K562 (cell line): ENCODE measurements around the gene PSMD4. TPM values are rescaled to one million over a fixed set of nuclear protein-coding genes. Genes with fewer than 3 reads are reported as not detected.

Experiments
- ATAC-seq: fragments of 200-7000 bp; cut with Tn5 transposase; 3 replicates; pipeline ENCODE4 v1.9.1; 2020; ENCODE audit warnings: moderate library complexity
- BruUV-seq: library from RNA; stranded (reverse); fragments of 400-500 nt; replicated peaks from 2 replicates; lab custom pipeline; 2021; lab: Mats Ljungman, UMichigan
- CTCF ChIA-PET: fragments of 300-600 bp; formaldehyde crosslinking; extraction: SDS; loops from one replicate; lab custom pipeline; 2021; ENCODE audit warnings: low intra/inter-chr PET ratio; lab: Yijun Ruan, JAX
- POLR2A ChIA-PET: fragments of 300-600, 350-650 bp; sonication (Branson Sonifier 250); formaldehyde crosslinking; extraction: SDS; loops from one replicate; lab custom pipeline; 2021; ENCODE audit warnings: antibody characterized with exemption, inconsistent platforms; lab: Yijun Ruan, JAX
- DNase-seq, 4 experiments: peaks; one replicate each; pipeline versions ENCODE4 v3.0.0 to v3.0.0-alpha.2; 2011 to 2018; ENCODE audit warnings: low spot score in 3 of 4, mixed read lengths in 3 of 4; ENCODE audit errors: extremely low read depth in 1 of 4
- FAIRE-seq: peaks from 2 replicates; lab custom pipeline; 2011; peaks lifted over from hg19 to GRCh38; lab: Jason Lieb, UNC
- H2AFZ ChIP-seq: 2 replicates; pipeline ENCODE4 v1.6.0; 2011; ENCODE audit warnings: low read depth, low read length, control low read depth, inconsistent platforms
- H3K27ac ChIP-seq: fragments of 200-600 bp; 3 replicates; pipeline ENCODE4 v1.8.0; 2011; ENCODE audit warnings: low read depth, mild to moderate bottlenecking, control low read depth, inconsistent platforms, low read length, moderate library complexity, mixed read lengths; ENCODE audit errors: extremely low read depth
- H3K27me3 ChIP-seq, 2 experiments: fragments of 300-600 bp in 1 of 2; 2 replicates in 1 of 2; 3 replicates in 1 of 2; pipeline versions ENCODE4 v1.6.0 to v1.8.0; 2011; ENCODE audit warnings: inconsistent platforms in 2 of 2, low read length in 2 of 2, mild to moderate bottlenecking in 1 of 2, mixed read lengths in 1 of 2, moderate library complexity in 1 of 2; ENCODE audit not compliant: control insufficient read depth in 2 of 2, insufficient read depth in 2 of 2
- H3K36me3 ChIP-seq: fragments of 300-600 bp; 3 replicates; pipeline ENCODE4 v1.8.0; 2011; ENCODE audit warnings: mild to moderate bottlenecking, low read length, inconsistent platforms; ENCODE audit not compliant: control insufficient read depth, insufficient read depth
- H3K4me1 ChIP-seq, 2 experiments: fragments of 200-600 bp in 1 of 2; replicated peaks in 1 of 2; 2 replicates in 1 of 2; 3 replicates in 1 of 2; pipeline versions ENCODE4 v1.5.1 to v1.8.0; 2011; ENCODE audit warnings: inconsistent platforms in 2 of 2, low read length in 2 of 2, mild to moderate bottlenecking in 1 of 2, mixed read lengths in 1 of 2, moderate library complexity in 1 of 2; ENCODE audit not compliant: control insufficient read depth in 2 of 2, insufficient read depth in 2 of 2
- H3K4me2 ChIP-seq: 2 replicates; pipeline ENCODE4 v1.6.1; 2011; ENCODE audit warnings: low read length, control low read depth, inconsistent platforms, mixed read lengths; ENCODE audit not compliant: insufficient read depth
- H3K4me3 ChIP-seq: fragments of 200-600 bp; sonication (generic), shearing (Covaris generic); 2 replicates; pipeline ENCODE4 v1.5.1; 2016; ENCODE audit warnings: control low read depth, inconsistent platforms
- H3K79me2 ChIP-seq: fragments of 200-600 bp; 3 replicates; pipeline ENCODE4 v1.8.0; 2011; ENCODE audit warnings: low read length, inconsistent platforms; ENCODE audit not compliant: control insufficient read depth, insufficient read depth
- H3K9ac ChIP-seq, 2 experiments: 2 replicates each; pipeline versions ENCODE4 v1.6.0 to v1.6.1; 2011; ENCODE audit warnings: low read depth in 2 of 2, low read length in 2 of 2, control low read depth in 1 of 2, inconsistent platforms in 1 of 2, mild to moderate bottlenecking in 1 of 2, mixed read lengths in 1 of 2; ENCODE audit not compliant: insufficient read depth in 1 of 2
- H3K9me1 ChIP-seq: one replicate; pipeline ENCODE4 v1.6.0; 2011; ENCODE audit warnings: inconsistent platforms, mild to moderate bottlenecking, low read length, moderate library complexity; ENCODE audit not compliant: control insufficient read depth, insufficient read depth
- H3K9me3 ChIP-seq: replicated peaks from 2 replicates; pipeline ENCODE4 v1.5.1; 2011; ENCODE audit warnings: low read depth, low read length, inconsistent platforms; ENCODE audit not compliant: control insufficient read depth, insufficient read depth
- H4K20me1 ChIP-seq: replicated peaks from 2 replicates; pipeline ENCODE4 v1.6.1; 2011; ENCODE audit warnings: low read length, inconsistent platforms, mixed read lengths; ENCODE audit not compliant: control insufficient read depth, insufficient read depth
- CBFB ChIP-seq: sonication (generic); formaldehyde crosslinking; IDR thresholded peaks from 2 replicates; pipeline ENCODE4 v1.4.0; 2020; ENCODE audit warnings: mild to moderate bottlenecking, missing genetic modification reagents
- CBX8 ChIP-seq: fragments of 200-600 bp; sonication (generic); IDR thresholded peaks from 2 replicates; pipeline ENCODE4 v1.6.1; 2012; ENCODE audit warnings: borderline replicate concordance, mixed run types, low read depth, mild to moderate bottlenecking, moderate library complexity, mixed read lengths, low read length, control low read depth, inconsistent platforms; ENCODE audit not compliant: poor library complexity, severe bottlenecking; ENCODE audit errors: extremely low read depth
- CEBPB ChIP-seq: fragments of 450-650 bp; IDR thresholded peaks from 2 replicates; pipeline ENCODE4 v1.6.1; 2016; ENCODE audit warnings: missing genetic modification characterization, missing compliant biosample characterization
- CEBPG ChIP-seq, 3 experiments: fragments of 200-800 bp in 1 of 3; sonication (Bioruptor generic) in 1 of 3; sonication (generic) in 1 of 3; formaldehyde crosslinking in 1 of 3; IDR thresholded peaks in 2 of 3; conservative IDR thresholded peaks in 1 of 3; 2 replicates each; pipeline versions ENCODE4 v1.6.1 to v1.8.0; 2016 to 2022; ENCODE audit warnings: missing compliant biosample characterization in 2 of 3, missing genetic modification characterization in 2 of 3, mild to moderate bottlenecking in 1 of 3, missing genetic modification reagents in 1 of 3
- PTTG1 ChIP-seq: fragments of 450-650 bp; IDR thresholded peaks from 2 replicates; pipeline ENCODE4 v1.6.1; 2016; ENCODE audit warnings: low read depth, mild to moderate bottlenecking, missing genetic modification characterization, missing compliant biosample characterization
- SRSF1 ChIP-seq: fragments of 200-400 bp; formaldehyde crosslinking; IDR thresholded peaks from 2 replicates; pipeline ENCODE4 v1.6.1; 2017; ENCODE audit warnings: mild to moderate bottlenecking, low read depth, low read length, moderate library complexity
- TAF15 ChIP-seq: fragments of 200-400 bp; formaldehyde crosslinking; IDR thresholded peaks from 2 replicates; pipeline ENCODE4 v1.6.1; 2017; ENCODE audit warnings: mild to moderate bottlenecking, low read depth, low read length, moderate library complexity
- ZKSCAN1 ChIP-seq: fragments of 150-350 bp; IDR thresholded peaks from 2 replicates; pipeline ENCODE4 v1.6.1; 2016; ENCODE audit warnings: low read depth, low read length
- ZNF561 ChIP-seq: fragments of 450-650 bp; formaldehyde crosslinking; conservative IDR thresholded peaks from 2 replicates; pipeline ENCODE4 v1.4.0; 2020; ENCODE audit warnings: mild to moderate bottlenecking, moderate library complexity
- WGBS: fragments of 100-300 bp; shearing (Covaris generic); methylation state at CpG from one replicate; pipeline ENCODE4 v1.1.6; 2016; ENCODE audit warnings: low coverage, mixed read lengths; ENCODE audit not compliant: insufficient coverage; ENCODE audit errors: missing lambda C conversion rate; 5-methylcytosine and 5-hydroxymethylcytosine counted together
- in situ Hi-C: fragments of 300-500 bp; cut with MboI; formaldehyde crosslinking; loops from 4 replicates; pipeline ENCODE4 v1.15.0; 2018; ENCODE audit warnings: inconsistent platforms, mixed read lengths
- intact Hi-C: fragments of 100-400 bp; cut with micrococcal nuclease; formaldehyde crosslinking; loops from 2 replicates; pipeline ENCODE4 v1.14.2; 2022
- polyA plus RNA-seq, 8 experiments: library from polyadenylated mRNA; depleted of rRNA in 4 of 8; stranded (reverse) in 5 of 8; unstranded in 3 of 8; fragments of >200 nt; fragmentation: Nextera tagmentation in 2 of 8; fragmentation: Illumina TruSeq in 1 of 8; extraction: Ambion mirVana in 2 of 8; extraction: Trizol in 1 of 8; gene quantifications; 2 replicates each; pipeline versions ENCODE4 v1.2.1 to v1.2.3, GENCODE V29; 2011 to 2014; ENCODE audit warnings: inconsistent platforms in 1 of 8, missing spikeins in 1 of 8
- total RNA-seq, 7 experiments: library from RNA; depleted of rRNA in 6 of 7; stranded (reverse); fragments of >200 nt in 6 of 7; fragmentation: Illumina TruSeq in 2 of 7; extraction: Trizol in 2 of 7; gene quantifications; 2 replicates each; pipeline versions ENCODE4 v1.2.1 to v1.2.3, GENCODE V29; 2011 to 2021; ENCODE audit warnings: low replicate concordance in 1 of 7
- TF ChIP-seq, protein P1 (sequence below): fragments of 450-650 bp; IDR thresholded peaks from 2 replicates; pipeline ENCODE4 v1.6.1; 2018; ENCODE audit warnings: mild to moderate bottlenecking, low read depth; ENCODE audit not compliant: partially characterized antibody
- TF ChIP-seq, protein P2 (sequence below): fragments of 450-650 bp; IDR thresholded peaks from 2 replicates; pipeline ENCODE4 v1.6.1; 2016

PSMD4 gene
- total and polyA plus RNA-seq, 9 of the 15 experiments (the other 6 are each of a cell fraction or from before 2014, with no cell fraction given): 194 to 353 (median 295) TPM

DNA sequence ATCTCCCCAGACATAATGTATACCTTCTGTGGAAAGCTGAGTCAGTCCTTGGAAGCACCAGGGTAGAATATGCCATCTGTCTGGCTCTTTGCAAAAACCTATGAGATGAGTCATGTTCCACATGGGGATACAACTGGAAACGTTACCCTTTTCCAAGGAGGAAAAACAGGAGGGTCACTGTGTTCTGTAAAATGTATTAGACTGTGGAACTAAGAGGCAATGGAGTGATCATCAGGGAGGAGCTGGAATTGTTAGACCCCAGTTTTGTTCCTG is 16.1 kb upstream of the PSMD4 start:
- ATAC-seq: no peak
- Histone ChIP-seq H3K27me3 (no peaks in the 10 kb centered on the region), H2AFZ (no peak overlapping the region), H3K9me3 (no peaks in the 10 kb centered on the region; the same call in 1 of the 2 replicates), H3K9me1 (no peaks in the 10 kb centered on the region), H4K20me1 (no peaks in the 10 kb centered on the region), H3K9ac (no peak overlapping the region), H3K4me2 (no peak overlapping the region), H3K79me2 (no peaks in the 10 kb centered on the region), H3K4me3 (no peak overlapping the region), H3K27ac (no peak overlapping the region), H3K36me3 (peaks cover 78% of the 10 kb centered on the region; the same call in 2 of the 3 replicates), H3K4me1 (no peaks in the 10 kb centered on the region; a peak in 1 of 5 replicates)
- intact Hi-C loops (no loop called here), in situ Hi-C loops (no loop called here)
- no peak for FAIRE-seq
- no peak for DNase-seq
- TF ChIP-seq CBFB (CRISPR knock-in tag) (no peak), SRSF1 (no peak), TAF15 (no peak)
- TF ChIP-seq, protein P1, sequence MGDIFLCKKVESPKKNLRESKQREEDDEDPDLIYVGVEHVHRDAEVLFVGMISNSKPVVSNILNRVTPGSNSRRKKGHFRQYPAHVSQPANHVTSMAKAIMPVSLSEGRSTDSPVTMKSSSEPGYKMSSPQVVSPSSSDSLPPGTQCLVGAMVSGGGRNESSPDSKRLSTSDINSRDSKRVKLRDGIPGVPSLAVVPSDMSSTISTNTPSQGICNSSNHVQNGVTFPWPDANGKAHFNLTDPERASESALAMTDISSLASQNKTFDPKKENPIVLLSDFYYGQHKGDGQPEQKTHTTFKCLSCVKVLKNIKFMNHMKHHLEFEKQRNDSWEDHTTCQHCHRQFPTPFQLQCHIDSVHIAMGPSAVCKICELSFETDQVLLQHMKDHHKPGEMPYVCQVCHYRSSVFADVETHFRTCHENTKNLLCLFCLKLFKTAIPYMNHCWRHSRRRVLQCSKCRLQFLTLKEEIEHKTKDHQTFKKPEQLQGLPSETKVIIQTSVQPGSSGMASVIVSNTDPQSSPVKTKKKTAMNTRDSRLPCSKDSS: no peak
- 30% methylated on average over 1 of the region's 1 CpG for WGBS
- BruUV-seq: no TSS peak
- ChIA-PET POLR2A (no interaction called here), CTCF (no interaction called here)

DNA sequence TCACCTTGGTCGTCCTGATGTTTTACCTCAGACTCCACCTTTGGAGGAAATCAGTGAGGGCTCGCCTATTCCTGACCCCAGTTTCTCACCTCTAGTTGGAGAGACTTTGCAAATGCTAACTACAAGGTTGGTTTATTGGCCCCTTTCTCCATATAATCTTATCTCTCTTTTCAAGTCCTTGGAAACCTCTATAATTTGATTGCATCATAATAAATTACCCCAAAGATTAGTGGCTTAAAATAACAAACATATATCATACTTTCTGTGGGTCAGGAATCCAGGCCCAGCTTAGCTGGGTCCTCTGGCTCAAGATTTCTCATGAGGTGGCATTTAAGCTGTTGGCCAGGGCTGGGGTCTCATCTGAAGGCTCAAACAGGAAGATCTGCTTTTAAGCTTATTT is 12.1 kb upstream of the PSMD4 start:
- intact Hi-C loops (no loop called here), in situ Hi-C loops (no loop called here)
- Histone ChIP-seq H4K20me1 (no peaks in the 10 kb centered on the region), H2AFZ (no peak overlapping the region), H3K4me2 (no peak overlapping the region), H3K9me1 (no peaks in the 10 kb centered on the region), H3K4me1 (no peaks in the 10 kb centered on the region; a peak in 1 of 5 replicates), H3K9me3 (no peaks in the 10 kb centered on the region), H3K27ac (no peak overlapping the region), H3K36me3 (peaks cover 81% of the 10 kb centered on the region; the same call in 2 of the 3 replicates), H3K79me2 (no peaks in the 10 kb centered on the region), H3K4me3 (no peak overlapping the region), H3K27me3 (no peaks in the 10 kb centered on the region), H3K9ac (no peak overlapping the region)
- BruUV-seq: no TSS peak
- WGBS: 62% methylated on average over 2 of the region's 2 CpGs
- ATAC-seq (no peak), FAIRE-seq (no peak), DNase-seq (no peak)
- TF ChIP-seq CEBPG (CRISPR knock-in tag; IDR thresholded peaks at IDR 0.05) (no peak), CEBPG (tag; conservative IDR thresholded peaks at IDR 0.05 in 1 of 2, IDR thresholded peaks at IDR 0.05 in 1 of 2) (peak; percentile 62 to 76; a peak in 3 of 4 replicates), ZNF561 (no peak), ZKSCAN1 (no peak), PTTG1 (no peak), CBX8 (no peak), CEBPB (tag) (peak; percentile 54; the same call in 1 of the 2 replicates)
- TF ChIP-seq, protein P2, sequence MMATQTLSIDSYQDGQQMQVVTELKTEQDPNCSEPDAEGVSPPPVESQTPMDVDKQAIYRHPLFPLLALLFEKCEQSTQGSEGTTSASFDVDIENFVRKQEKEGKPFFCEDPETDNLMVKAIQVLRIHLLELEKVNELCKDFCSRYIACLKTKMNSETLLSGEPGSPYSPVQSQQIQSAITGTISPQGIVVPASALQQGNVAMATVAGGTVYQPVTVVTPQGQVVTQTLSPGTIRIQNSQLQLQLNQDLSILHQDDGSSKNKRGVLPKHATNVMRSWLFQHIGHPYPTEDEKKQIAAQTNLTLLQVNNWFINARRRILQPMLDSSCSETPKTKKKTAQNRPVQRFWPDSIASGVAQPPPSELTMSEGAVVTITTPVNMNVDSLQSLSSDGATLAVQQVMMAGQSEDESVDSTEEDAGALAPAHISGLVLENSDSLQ: no peak
- ChIA-PET POLR2A (interaction anchor here (1.2 kb wide), 1 partner anchor 172 kb away, joined by 3 read pairs; the partner anchor contains the start of gene GABPB2), CTCF (no interaction called here)
